OCI-LY1 (cell line): ENCODE data around the gene KLF17.

Experiments
- EZH2 ChIP-seq: fragments of 200-600 bp; sonication (generic), shearing (Covaris generic); IDR thresholded peaks from 2 replicates; pipeline ENCODE4 v1.8.0; 2017; ENCODE audit warnings: borderline replicate concordance, mixed run types, mild to moderate bottlenecking, antibody characterized with exemption, low read length, moderate library complexity, mixed read lengths
- TF ChIP-seq, protein P1 (sequence below): fragments of 200-600 bp; sonication (generic), shearing (Covaris generic); IDR thresholded peaks from 2 replicates; pipeline ENCODE4 v1.5.1; 2017; ENCODE audit warnings: mild to moderate bottlenecking, antibody characterized with exemption, low read length, moderate library complexity, mixed read lengths

DNA sequence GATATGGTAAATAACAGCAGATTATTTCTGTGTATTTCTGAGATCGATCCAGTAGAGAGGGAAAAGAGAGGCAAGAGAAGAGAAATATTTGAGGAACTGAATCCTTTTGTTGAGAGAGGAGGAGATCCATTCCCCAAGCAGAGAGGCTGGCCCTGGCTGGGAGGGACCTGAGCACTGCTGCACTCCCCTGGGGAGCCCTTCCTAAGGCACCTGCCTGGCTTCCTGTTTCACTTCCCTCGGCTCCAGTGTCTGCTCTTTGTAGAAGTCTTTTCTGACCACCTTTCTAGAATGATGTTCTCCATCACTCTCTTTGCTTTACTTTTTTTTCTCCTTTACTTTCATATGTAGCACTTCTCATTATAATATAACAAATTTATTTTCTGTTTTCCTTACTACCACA is 45.1 kb upstream of the KLF17 start:
- TF ChIP-seq, protein P1, sequence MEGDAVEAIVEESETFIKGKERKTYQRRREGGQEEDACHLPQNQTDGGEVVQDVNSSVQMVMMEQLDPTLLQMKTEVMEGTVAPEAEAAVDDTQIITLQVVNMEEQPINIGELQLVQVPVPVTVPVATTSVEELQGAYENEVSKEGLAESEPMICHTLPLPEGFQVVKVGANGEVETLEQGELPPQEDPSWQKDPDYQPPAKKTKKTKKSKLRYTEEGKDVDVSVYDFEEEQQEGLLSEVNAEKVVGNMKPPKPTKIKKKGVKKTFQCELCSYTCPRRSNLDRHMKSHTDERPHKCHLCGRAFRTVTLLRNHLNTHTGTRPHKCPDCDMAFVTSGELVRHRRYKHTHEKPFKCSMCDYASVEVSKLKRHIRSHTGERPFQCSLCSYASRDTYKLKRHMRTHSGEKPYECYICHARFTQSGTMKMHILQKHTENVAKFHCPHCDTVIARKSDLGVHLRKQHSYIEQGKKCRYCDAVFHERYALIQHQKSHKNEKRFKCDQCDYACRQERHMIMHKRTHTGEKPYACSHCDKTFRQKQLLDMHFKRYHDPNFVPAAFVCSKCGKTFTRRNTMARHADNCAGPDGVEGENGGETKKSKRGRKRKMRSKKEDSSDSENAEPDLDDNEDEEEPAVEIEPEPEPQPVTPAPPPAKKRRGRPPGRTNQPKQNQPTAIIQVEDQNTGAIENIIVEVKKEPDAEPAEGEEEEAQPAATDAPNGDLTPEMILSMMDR: no peak
- no peak for TF ChIP-seq EZH2
